GM18505 (cell line): ENCODE data around the gene PIM3.

Source experiments
- ATAC-seq: cut with Tn5 transposase; IDR thresholded peaks from one replicate; pipeline ENCODE4 v1.9.1; 2021; ENCODE audit not compliant: unreplicated experiment
- POLR2A ChIP-seq: IDR thresholded peaks from 4 replicates; pipeline ENCODE4 v1.6.1; 2011; ENCODE audit warnings: borderline replicate concordance; ENCODE audit not compliant: insufficient read depth, insufficient read length; ENCODE audit errors: extremely low read depth

Gene PIM3

GRCh38 chr22:49995361-49996118 is 35.0 kb downstream of the PIM3 start:
- no peak for ATAC-seq
- TF ChIP-seq POLR2A, result no peak

GRCh38 chr22:49996119-49996517 is 35.5 kb downstream of the PIM3 start:
- no peak for TF ChIP-seq POLR2A
- no peak for ATAC-seq

- TF ChIP-seq POLR2A, result no peak
- ATAC-seq, result no peak
Measured at GRCh38 chr22:49996518-49997250, 36.1 kb downstream of the PIM3 start.

GRCh38 chr22:49997251-49997599 is 36.7 kb downstream of the PIM3 start:
- ATAC-seq, result no peak
- no peak for TF ChIP-seq POLR2A

DNA sequence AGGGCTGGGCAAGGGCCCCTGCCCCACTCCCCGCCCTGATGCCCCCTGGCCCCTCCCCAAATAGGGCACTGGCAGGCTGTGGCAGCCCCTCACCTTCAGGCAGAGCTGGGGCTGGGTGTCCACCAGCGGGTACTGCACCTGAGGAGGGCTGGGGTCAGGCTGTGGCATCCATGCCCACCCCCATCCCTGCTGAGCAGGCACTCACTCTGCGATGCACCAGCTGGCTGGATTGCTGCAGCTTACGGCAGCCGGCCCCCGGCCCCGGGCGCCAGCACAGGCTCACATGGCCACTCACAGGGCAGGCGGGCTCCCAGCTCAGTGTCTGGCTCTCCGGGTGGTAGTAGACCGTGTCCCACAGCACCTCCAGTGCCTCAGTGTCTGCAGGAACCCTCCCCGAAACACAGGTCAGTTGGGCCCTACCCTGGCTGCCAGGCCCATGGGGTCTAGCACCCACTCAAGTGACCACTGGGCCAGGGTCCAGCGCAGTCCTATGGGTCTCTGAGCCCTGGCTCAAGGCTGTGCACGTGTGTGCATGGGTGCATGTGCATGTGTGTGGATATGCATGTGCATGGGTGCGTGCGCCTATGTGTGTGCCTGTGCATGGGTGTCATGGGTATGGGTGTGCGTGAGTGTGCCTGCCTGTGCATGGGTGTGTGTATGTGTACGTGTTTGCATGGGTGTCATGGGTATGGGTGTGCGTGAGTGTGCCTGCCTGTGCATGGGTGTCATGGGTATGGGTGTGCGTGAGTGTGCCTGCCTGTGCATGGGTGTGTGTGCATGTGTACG is 37.6 kb downstream of the PIM3 start:
- no peak for ATAC-seq
- TF ChIP-seq POLR2A, result no peak

DNA sequence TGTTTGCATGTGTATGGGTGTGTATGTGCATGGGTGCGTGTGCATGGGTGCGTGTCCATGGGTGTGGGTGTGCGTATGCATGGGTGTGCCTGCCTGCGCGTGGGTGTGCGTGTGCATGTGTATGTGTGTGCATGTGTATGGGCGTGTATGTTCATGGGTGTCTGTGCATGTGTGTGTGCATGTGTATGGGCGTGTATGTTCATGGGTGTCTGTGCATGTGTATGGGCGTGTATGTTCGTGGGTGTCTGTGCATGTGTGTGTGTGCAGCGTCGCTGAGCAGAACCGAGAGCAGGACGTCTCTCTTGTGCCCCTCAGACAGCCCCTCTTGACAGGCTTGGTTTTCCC is 38.1 kb downstream of the PIM3 start:
- ATAC-seq, result no peak
- TF ChIP-seq POLR2A, result no peak

GRCh38 chr22:49999063-49999945 is 38.7 kb downstream of the PIM3 start:
- TF ChIP-seq POLR2A, result no peak
- ATAC-seq, result no peak

- no peak for TF ChIP-seq POLR2A
- ATAC-seq, result no peak
Measured at GRCh38 chr22:49999946-50000586, 39.5 kb downstream of the PIM3 start.

GRCh38 chr22:50000587-50001387 is 40.2 kb downstream of the PIM3 start:
- TF ChIP-seq POLR2A, result no peak
- ATAC-seq, result no peak

DNA sequence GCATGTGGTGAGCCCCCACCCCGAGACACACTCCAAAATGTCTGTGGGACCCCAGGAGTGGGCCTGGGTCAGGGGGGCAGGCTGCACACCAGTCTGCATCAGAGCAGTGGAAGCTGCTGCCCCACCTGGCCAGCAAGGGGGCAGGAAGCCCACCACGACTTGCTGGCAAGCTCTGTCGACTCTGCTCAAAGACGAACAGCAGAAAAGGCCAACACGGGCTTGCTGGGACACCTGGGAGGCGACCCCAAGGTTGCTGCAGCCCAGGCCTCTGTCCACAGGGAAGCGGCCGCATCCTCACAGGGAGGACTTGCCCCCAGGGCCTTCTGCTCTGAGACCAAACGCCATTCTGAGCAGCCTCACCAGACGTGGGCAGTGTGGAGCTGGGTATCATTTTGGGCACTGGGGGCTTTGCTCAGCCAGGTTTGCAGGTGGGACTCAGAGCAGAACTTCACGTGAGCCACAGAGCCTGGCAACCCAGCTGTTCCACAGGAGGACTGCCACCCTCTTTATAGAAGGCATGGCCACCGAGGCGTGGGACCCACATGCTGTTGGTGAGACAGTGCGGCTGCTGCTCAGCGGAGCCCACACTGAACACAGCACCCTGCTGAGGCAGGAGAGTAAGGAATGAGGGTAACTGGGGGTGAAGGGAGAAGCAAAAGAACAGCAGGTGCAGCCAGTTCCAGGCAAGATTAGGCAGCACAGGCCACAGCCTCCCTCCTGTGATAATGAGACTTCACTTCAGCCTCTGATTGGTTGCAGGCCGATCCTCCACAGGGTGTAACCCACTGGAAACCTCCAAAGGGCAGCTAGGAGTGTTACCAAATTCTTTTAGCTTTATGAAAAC is 41.0 kb downstream of the PIM3 start:
- TF ChIP-seq POLR2A, result no peak
- ATAC-seq, result no peak

- TF ChIP-seq POLR2A, result no peak
- no peak for ATAC-seq
Measured at GRCh38 chr22:50002791-50003190, 42.2 kb downstream of the PIM3 start.
